ENCODE data around the gene CD28. TPM values are rescaled to one million over a fixed set of nuclear protein-coding genes. Genes with fewer than 3 reads are reported as not detected.

CD28 gene
- total RNA-seq, 4 donors from 2014 or later = 0.42 to 1.3 (median 0.63) TPM

GRCh38 chr2:203730076-203730729 lies 23.8 kb downstream of the CD28 start:
- TF ChIP-seq POLR2A (IDR thresholded peaks at IDR 0.05) (no peak), CTCF (IDR thresholded peaks at IDR 0.05) (no peak)
- DNase-seq = no peak
- no peak overlapping the region for H3K4me3 ChIP-seq
- intact Hi-C loops (cut with DNase I) = no loop called here
- 76 to 81% methylated on average over 4 of the region's 4 CpGs for WGBS, 2 donors
- no peaks in the 10 kb centered on the region for H3K4me1 ChIP-seq
- H3K9me3 ChIP-seq = no peaks in the 10 kb centered on the region
- no peak overlapping the region for H3K27ac ChIP-seq
- H3K36me3 ChIP-seq = no peaks in the 10 kb centered on the region
- no peaks in the 10 kb centered on the region for H3K27me3 ChIP-seq

DNA sequence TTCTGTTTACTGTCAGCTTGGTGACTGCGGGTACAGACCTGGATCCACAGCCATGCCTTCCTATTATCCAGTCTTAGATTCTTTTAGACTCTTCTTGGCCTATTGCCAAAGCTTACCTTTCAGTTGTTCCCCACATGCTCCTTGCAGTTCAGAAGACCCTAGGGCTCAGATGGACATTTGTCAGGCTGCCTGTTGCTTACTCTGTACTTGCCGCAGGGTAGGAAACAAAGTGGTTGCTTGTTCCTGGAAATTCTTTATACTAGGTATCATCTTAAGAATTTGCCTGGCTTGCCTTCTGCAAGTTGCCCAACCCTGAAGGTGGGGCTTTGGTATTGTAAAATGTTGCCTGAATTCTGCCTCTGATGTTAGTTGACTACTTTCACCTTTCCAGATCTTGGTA lies 24.4 kb downstream of the CD28 start:
- WGBS, 2 donors = 77 to 89% methylated on average over 2 of the region's 2 CpGs
- no peaks in the 10 kb centered on the region for H3K4me1 ChIP-seq
- no peak for DNase-seq

DNA sequence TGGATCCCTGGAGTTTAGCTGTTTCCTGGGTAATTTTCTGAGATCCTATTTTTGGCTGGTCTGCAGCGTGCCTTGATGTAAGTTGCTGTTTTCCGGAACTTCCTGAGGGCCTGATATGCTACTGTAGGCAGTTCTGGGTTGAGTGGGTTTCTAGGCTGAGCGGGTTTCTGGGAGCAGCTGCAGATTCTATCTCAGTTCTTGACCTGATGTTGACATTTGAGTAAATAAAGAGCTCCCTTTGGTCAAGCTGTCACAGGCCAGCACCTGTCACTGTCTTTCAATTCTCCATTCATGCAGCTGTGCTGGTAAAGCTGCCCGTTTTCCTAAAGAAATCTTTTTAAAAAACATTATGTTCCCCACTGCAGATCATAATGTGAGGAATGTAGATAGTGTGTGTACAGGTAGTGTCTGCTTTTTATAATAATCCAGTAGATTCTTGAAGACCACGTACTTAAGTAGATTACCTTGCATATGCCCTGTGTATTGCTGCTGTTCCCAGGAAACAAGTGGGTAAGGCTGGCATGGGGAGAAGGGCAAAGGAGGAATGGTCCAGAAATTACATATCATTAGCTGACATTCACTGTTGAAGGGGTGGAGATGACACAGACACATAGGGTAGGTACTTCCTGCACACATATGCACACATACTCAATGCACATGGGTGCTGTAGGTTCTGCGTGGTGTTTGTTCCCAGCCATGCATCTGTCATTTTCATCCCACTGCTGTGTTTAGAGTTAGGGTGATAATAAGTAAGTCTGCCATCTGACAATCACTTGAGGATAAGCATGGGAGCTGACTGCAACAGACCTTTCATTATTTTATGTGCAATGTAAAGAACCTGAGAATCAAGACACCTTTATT lies 25.9 kb downstream of the CD28 start:
- H3K9me3 ChIP-seq = no peaks in the 10 kb centered on the region
- 77 to 79% methylated on average over 6 of the region's 6 CpGs for WGBS, 2 donors

More for the DNA sequence above, 24.4 kb downstream of the CD28 start:
- intact Hi-C loops (cut with DNase I) = no loop called here
- no peak overlapping the region for H3K4me3 ChIP-seq
- no peak overlapping the region for H3K27ac ChIP-seq
- no peaks in the 10 kb centered on the region for H3K36me3 ChIP-seq
- H3K9me3 ChIP-seq = no peaks in the 10 kb centered on the region
- no peaks in the 10 kb centered on the region for H3K27me3 ChIP-seq
- TF ChIP-seq POLR2A (IDR thresholded peaks at IDR 0.05) (no peak), CTCF (IDR thresholded peaks at IDR 0.05) (no peak)

GRCh38 chr2:203732953-203733510 lies 26.6 kb downstream of the CD28 start:
- no peak overlapping the region for H3K27ac ChIP-seq
- H3K4me1 ChIP-seq = no peaks in the 10 kb centered on the region
- no peak for DNase-seq
- TF ChIP-seq CTCF (IDR thresholded peaks at IDR 0.05) = no peak
- no peak for TF ChIP-seq POLR2A (IDR thresholded peaks at IDR 0.05)
- 60 to 94% methylated on average over 3 of the region's 3 CpGs for WGBS, 2 donors
- no peak overlapping the region for H3K4me3 ChIP-seq
- H3K9me3 ChIP-seq = no peaks in the 10 kb centered on the region
- intact Hi-C loops (cut with DNase I) = no loop called here
- H3K27me3 ChIP-seq = no peaks in the 10 kb centered on the region
- H3K36me3 ChIP-seq = no peaks in the 10 kb centered on the region

More for the DNA sequence above, 25.9 kb downstream of the CD28 start:
- Histone ChIP-seq H3K27ac (no peak overlapping the region), H3K36me3 (no peaks in the 10 kb centered on the region), H3K4me1 (no peaks in the 10 kb centered on the region), H3K4me3 (no peak overlapping the region), H3K27me3 (no peaks in the 10 kb centered on the region)
- no peak for TF ChIP-seq POLR2A (IDR thresholded peaks at IDR 0.05)
- no peak for TF ChIP-seq CTCF (IDR thresholded peaks at IDR 0.05)
- intact Hi-C loops (cut with DNase I) = no loop called here
- DNase-seq = no peak

GRCh38 chr2:203733684-203734083 lies 27.2 kb downstream of the CD28 start:
- H3K4me3 ChIP-seq = no peak overlapping the region
- no peaks in the 10 kb centered on the region for H3K27me3 ChIP-seq
- no peak overlapping the region for H3K27ac ChIP-seq
- intact Hi-C loops (cut with DNase I) = no loop called here
- H3K36me3 ChIP-seq = no peaks in the 10 kb centered on the region
- H3K9me3 ChIP-seq = no peaks in the 10 kb centered on the region
- TF ChIP-seq POLR2A (IDR thresholded peaks at IDR 0.05) (no peak), CTCF (IDR thresholded peaks at IDR 0.05) (no peak)
- DNase-seq = no peak
- 74 to 77% methylated on average over 1 of the region's 1 CpG for WGBS, 2 donors
- no peaks in the 10 kb centered on the region for H3K4me1 ChIP-seq
